HG03060 (cell line): ENCODE results near the gene ASMTL.
"Not testable (repeated sequence)": the region's sequence is repeated elsewhere in the genome, so short reads cannot be mapped to it uniquely, and the experiment has no call there.

ENCODE experiments used
- ATAC-seq: cut with Tn5 transposase; IDR thresholded peaks from one replicate; pipeline ENCODE4 v1.9.1; 2021; ENCODE audit warnings: low read depth, moderate number of reproducible peaks; ENCODE audit not compliant: unreplicated experiment

ASMTL gene

GRCh38 chrX:1462110-1462509, 9.4 kb upstream of the ASMTL start:
- ATAC-seq: no peak

- no peak for ATAC-seq
Observed at GRCh38 chrX:1455948-1456280, 3.2 kb upstream of the ASMTL start.

DNA sequence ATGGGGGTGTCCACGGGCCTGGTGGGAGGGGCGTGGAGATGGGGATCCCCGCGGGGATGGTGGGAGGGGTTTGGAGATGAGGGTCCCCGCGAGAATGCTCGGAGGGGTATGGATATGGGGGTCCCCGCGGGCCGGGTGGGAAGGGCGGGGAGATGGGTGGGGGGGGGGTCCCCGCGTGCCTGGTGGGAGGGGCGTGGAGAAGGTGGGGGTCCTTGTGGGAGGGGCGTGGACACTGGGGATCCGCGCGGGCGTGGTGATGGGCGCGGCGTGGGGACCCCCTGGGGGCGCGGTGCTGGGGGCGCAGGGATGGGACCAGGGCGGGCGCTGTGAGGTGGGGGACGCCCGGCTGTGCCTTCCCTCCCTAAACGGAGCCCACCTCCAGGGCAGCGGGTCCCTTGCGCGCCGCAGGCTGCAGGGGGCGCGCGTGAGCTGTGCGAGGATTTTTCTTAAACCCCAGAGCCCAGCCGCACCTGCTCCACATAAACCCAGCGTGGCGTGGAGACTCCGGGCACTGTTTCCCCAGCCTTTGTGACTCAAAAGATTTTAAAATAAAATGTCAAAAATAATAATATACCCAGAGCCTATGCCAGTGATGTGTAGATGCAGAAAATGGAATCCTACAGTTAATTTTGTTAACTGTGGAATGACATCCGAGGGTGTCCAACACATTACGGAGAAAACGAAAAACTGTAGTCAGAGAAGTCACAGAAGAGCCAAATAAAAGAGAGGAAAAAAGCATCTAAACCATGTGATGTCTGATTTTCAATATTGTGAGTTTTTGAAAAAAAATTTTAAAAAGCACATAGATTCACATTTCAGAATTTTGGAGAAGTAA, 1.5 kb upstream of the ASMTL start:
- ATAC-seq: no peak

DNA sequence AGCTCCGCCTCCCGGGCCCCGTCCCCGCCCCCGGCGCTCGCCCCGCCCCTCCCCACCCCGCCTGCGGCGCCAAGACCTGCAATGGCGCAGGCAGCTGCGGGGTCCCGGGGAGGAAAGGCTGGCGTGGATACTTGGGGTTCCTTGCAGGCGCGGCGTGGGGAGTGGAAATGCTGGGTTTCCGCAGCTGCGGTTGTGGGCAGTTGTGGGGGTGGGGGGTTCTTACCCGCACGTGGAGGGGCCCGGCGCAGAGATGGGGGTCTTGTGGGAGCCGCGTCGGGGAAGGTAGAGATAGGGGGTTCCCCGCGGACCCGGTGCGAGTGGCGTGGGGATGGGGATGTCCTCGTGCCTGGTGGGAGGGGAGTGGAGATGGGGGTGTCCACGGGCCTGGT, 680 bp upstream of the ASMTL start:
- peak; percentile 6 for ATAC-seq

DNA sequence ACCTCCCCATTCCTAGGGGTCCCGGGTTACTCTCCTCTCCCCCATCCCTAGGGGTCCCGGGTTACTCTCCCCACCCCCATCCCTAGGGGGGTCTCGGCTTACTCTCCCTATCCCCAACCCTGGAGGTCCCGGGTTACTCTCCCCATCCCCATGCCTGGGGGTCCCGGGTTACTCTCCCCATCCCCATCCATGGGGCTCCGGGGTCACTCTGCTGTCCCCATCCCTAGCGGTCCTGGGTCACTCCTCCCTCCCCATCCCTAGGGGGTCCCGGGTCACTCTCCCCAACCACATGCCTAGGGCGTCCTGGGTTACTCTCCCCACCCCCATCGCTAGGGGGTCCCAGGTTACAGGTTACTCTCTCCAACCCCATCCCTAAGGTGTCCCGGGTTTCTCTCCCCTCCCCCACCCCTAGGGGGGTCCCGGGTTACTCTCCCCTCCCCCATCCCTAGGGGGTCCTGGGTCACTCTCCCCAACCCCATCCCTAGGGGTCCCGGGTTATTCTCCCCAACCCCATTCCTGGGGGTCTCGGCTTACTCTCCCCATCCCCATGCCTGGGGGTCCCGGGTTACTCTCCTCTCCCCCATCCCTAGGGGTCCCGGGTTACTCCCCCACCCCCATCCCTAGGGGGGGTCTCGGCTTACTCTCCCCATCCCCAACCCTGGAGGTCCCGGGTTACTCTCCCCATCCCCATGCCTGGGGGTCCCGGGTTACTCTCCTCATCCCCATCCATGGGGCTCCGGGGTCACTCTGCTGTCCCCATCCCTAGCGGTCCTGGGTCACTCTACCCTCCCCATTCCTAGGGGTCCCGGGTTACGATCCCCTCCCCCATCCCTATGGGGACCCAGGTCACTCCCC, 821 bp downstream of the ASMTL start:
- no peak for ATAC-seq

- no peak for ATAC-seq
Observed at GRCh38 chrX:1451251-1451660, 1.5 kb downstream of the ASMTL start.

- no peak for ATAC-seq
Observed at GRCh38 chrX:1450361-1451161, 2.1 kb downstream of the ASMTL start.

DNA sequence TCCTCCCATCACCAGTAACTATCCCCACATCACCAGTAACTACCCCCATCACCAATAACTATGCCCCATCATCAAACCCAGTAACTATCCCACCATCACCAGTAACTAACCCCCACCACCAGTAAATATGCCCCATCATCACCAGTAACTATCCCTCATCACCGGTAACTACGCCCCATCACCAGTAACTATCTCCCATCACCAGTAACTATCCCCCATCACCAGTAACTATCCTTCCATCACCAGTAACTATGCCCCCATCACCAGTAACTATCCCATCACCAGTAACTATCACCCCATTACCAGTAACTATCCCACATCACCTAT, 2.9 kb downstream of the ASMTL start:
- ATAC-seq: no peak

GRCh38 chrX:1449036-1449822, 3.5 kb downstream of the ASMTL start:
- ATAC-seq: no peak

GRCh38 chrX:1448573-1449001, 4.1 kb downstream of the ASMTL start:
- not testable (repeated sequence) for ATAC-seq

DNA sequence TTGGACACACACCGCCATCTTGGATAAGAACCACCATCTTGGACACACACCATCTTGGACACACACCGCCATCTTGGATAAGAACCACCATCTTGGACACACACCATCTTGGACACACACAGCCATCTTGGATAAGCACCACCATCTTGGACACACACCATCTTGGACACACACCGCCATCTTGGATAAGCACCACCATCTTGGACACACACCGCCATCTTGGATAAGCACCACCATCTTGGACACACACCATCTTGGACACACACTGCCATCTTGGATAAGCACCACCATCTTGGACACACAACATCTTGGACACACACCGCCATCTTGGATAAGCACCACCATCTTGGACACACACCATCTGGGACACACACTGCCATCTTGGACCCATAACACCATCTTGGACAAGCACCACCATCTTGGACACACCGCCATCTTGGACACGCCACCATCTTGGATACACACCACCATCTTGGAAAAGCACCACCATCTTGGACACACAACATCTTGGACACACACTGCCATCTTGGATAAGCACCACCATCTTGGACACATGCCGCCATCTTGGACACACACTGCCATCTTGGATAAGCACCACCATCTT, 4.6 kb downstream of the ASMTL start:
- not testable (repeated sequence) for ATAC-seq

- ATAC-seq: not testable (repeated sequence)
Observed at GRCh38 chrX:1446984-1447968, 5.4 kb downstream of the ASMTL start.

GRCh38 chrX:1444561-1445500, 7.9 kb downstream of the ASMTL start:
- no peak for ATAC-seq

- ATAC-seq: no peak
Observed at GRCh38 chrX:1443496-1444075, 9.1 kb downstream of the ASMTL start.

DNA sequence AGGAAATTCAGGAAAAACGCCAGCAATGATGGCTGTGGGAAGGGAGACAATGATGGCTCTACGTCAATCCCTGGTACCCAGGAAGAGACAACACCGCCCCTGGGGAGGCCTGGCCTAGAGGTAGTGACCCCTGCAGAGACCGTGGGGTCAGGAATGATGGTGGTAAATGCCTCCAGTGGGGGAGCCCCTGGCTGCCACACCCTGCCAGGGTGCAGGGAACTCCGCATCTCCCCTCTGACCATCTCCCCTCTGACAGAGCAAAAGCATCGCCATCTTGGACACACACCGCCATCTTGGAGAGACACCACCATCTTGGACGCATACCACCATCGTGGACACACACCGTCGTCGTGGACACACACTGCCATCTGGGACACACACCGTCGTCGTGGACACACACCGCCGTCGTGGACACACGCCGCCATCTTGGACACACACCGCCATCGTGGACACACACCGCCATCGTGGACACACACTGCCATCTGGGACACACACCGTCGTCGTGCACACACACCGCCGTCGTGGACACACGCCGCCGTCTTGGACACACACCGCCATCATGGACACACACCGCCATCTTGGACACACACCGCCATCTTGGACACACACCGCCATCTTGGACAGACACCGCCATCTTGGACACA, 9.9 kb downstream of the ASMTL start:
- ATAC-seq: no peak

GRCh38 chrX:1442016-1442665, 10.6 kb downstream of the ASMTL start:
- ATAC-seq: no peak
